Suppressor macrophage treated with lipopolysaccharide for 4 hours (primary cell): ENCODE results near the gene THRB.
A peak's percentile ranks its signal among the peaks of the same experiment; 100 is the strongest.

ENCODE experiments used
- DNase-seq: peaks from one replicate; pipeline ENCODE4 v3.0.0-alpha.2; 2020

THRB gene

GRCh38 chr3:24494618-24495325, at the start of gene THRB:
THRB (minus strand) TSS chr3:24494850.
- peak; percentile 66 for DNase-seq

GRCh38 chr3:24541935-24542334, 47.3 kb upstream of the THRB start:
- DNase-seq, result no peak

GRCh38 chr3:24540821-24541220, 46.2 kb upstream of the THRB start:
- no peak for DNase-seq

- no peak for DNase-seq
These were observed 45.0 kb upstream of the THRB start for GRCh38 chr3:24539699-24540098.

GRCh38 chr3:24538891-24539290, 44.2 kb upstream of the THRB start:
- DNase-seq, result no peak

- DNase-seq, result no peak
These were observed 39.0 kb upstream of the THRB start for GRCh38 chr3:24533561-24534193.

GRCh38 chr3:24530471-24530870, 35.8 kb upstream of the THRB start:
- peak; percentile 11 for DNase-seq

- DNase-seq, result no peak
These were observed 34.6 kb upstream of the THRB start for GRCh38 chr3:24529210-24529609.

- DNase-seq, result no peak
These were observed 32.1 kb upstream of the THRB start for GRCh38 chr3:24526640-24527212.

GRCh38 chr3:24525557-24525956, 30.9 kb upstream of the THRB start:
- DNase-seq, result no peak

- no peak for DNase-seq
These were observed 30.4 kb upstream of the THRB start for GRCh38 chr3:24525022-24525421.

- DNase-seq, result no peak
These were observed 29.5 kb upstream of the THRB start for GRCh38 chr3:24523988-24524727.

GRCh38 chr3:24523215-24523614, 28.6 kb upstream of the THRB start:
- no peak for DNase-seq

- no peak for DNase-seq
These were observed 27.5 kb upstream of the THRB start for GRCh38 chr3:24522146-24522579.

GRCh38 chr3:24521420-24522145, 26.9 kb upstream of the THRB start:
- peak; percentile 63 for DNase-seq

GRCh38 chr3:24520976-24521419, 26.3 kb upstream of the THRB start:
- no peak for DNase-seq

GRCh38 chr3:24520101-24520495, 25.4 kb upstream of the THRB start:
- DNase-seq, result no peak

- peak; percentile 54 for DNase-seq
These were observed 24.9 kb upstream of the THRB start for GRCh38 chr3:24519368-24520100.

- DNase-seq, result no peak
These were observed 24.3 kb upstream of the THRB start for GRCh38 chr3:24518990-24519367.

GRCh38 chr3:24514119-24514518, 19.5 kb upstream of the THRB start:
- DNase-seq, result no peak

- DNase-seq, result no peak
These were observed 18.8 kb upstream of the THRB start for GRCh38 chr3:24513463-24513862.

- DNase-seq, result no peak
These were observed 18.0 kb upstream of the THRB start for GRCh38 chr3:24512564-24513197.
